CD4-positive, alpha-beta T cell treated with Interleukin-4 for 4 hours (primary cell): ENCODE measurements around the gene PACS2.

Source experiments
- DNase-seq: peaks from one replicate; pipeline ENCODE4 v3.0.0-alpha.2; 2020

PACS2 gene

DNA sequence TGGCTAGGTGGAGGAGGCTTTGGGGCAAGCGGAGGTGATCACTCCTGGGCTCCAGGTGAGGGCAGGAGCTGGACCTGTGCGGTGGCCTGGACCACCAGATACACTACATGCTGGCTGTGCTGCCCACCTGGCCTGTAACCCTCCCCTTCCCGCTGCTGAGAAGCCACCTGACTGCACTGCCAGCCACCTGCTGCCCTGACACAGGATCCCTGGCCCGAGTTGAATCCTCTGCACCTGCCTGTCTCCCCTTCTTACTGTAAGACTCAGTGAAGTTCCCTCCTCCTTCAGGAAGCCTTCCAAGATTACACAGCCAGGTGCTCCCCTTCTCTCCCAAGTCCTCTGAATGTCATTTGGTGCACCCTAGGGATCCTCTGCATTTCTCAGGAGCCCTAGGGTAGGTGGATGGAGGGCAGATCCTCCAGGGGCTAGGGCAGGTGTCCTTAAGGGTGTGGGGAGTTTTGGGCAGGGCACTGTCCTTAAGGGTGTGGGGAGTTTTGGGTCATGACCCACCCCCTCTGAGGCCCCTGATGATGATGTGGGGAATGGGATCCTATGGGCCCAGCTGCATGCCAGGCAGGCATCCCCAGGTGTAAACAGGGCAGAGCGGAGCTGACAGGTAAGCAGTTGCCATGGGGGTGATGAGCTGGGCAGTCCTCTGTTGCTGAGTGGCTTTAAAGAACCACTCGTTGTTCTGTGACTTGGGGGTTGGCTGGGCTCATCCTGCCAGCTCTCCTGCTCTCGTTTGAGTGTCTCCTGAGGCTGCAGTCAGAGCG is 98.4 kb downstream of the PACS2 start:
- no peak for DNase-seq

DNA sequence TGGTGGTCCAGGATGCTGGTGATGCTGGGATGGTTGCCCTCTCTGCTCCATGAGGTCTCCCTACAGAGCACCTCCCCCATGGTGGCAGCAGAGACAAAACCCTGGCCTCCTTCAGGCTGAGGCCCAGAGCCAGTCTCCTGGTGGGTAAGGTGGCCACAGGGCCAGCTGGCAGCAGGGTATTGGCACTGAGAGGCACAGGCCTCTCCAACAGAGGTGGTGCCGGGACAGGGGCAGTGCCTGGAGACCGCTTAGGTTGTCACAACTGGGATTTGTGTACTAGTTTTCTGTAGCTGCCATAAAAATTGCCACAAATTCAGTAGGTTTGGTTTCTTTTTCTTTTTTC is 99.0 kb downstream of the PACS2 start:
- DNase-seq, result no peak

DNA sequence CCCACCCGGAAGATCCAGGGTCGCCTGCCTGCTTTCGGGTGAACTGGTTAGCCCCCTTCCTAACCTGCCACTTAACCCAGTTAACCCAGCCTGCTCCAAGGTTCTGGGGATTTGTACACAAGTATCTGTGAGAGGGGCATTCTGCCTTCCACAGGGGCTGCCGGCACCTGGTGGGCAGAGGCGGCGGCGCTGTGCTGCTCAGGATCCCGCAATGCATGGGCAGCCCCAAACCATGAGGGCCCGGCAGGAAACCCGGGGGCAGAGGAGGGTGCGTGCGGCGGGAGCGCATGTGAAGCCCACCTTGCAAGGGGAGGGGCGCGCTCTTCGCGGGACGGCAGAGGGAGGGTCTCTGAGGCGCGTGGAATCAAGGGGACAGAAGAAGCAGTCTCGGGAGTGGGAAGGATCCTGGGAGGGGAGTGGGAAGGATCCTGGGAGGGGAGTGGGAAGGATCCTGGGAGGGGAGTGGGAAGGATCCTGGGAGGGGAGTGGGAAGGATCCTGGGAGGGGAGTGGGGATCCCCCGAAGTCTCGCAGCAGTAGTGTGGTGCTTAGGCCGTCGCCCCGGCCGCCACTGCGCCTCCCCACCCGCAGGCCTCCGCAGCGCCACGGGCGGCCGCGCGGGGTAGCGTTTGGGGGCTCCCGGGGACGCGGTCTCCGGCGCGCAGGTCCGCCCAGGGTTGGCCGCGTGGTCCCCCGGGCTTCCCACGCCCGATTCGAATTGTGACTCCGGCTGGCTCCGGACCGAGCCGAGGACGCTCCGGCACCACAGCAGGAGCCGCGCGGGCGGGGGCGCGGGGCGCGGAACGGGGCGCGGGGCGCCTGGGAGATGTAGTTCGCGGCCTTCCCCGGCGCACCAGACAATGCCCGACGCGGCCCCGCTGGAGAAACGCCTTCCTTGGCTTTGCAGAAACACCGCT is 100.2 kb downstream of the PACS2 start:
- peak; percentile 37 for DNase-seq

DNA sequence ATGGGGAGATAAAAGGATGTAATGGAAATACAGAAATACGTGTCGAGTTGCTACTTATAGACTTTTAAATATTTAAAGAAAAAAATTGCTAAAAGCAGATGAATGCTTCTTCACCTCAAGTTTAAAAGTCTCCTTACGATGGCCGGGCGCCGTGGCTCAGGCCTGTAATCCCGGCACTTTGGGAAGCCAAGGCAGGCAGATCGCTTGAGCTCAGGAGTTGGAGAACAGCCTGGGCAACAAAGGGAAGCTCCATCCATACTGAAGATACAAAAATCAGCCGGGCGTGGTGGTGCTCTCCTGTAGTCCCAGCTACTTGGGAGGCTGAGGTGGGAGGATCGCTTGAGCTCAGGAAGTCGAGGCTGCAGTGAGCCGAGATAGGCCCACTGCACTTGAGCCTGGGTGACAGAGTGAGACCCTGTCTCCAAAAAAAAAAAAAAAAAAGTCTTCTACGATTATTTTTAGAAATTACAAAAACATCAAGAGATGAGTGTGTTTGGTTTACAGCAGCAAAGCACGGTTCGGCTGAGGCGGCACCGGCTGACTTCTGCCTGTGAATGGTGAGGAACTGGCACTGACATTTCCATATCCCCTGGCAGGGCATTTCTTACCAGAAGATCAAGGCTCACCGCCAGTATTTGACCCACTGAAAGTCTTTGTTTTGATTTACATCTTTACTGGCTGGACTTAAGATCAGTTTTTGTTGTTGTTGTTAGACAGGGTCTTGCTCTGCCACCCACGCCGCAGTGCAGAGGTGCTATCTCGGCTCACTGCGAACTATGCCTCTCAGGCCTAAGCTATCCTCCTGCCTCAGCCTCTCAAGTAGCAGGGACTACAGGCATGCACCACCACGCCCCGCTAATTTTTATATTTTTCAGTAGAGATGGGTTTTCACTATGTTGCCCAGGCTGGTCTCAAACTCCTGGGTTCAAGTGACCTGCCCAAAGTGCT is 101.2 kb downstream of the PACS2 start:
- no peak for DNase-seq

DNA sequence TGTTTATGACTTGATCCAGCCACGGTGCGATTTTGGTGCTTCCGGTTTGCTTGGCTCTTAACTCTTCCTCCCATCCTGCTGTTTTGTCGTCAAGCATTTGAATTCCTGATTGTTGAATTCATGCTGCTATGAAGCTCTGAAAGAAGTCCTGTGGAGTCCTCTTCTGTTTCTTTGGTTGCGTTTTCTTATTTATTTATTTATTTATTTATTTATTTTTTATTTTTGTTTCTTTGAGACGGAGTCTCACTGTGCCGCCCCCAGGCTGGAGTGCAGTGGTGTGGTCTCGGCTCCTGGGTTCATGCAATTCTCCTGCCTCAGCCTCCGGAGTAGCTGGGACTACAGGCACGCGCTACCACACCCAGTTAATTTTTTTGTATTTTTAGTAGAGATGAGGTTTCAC is 102.1 kb downstream of the PACS2 start:
- no peak for DNase-seq

DNA sequence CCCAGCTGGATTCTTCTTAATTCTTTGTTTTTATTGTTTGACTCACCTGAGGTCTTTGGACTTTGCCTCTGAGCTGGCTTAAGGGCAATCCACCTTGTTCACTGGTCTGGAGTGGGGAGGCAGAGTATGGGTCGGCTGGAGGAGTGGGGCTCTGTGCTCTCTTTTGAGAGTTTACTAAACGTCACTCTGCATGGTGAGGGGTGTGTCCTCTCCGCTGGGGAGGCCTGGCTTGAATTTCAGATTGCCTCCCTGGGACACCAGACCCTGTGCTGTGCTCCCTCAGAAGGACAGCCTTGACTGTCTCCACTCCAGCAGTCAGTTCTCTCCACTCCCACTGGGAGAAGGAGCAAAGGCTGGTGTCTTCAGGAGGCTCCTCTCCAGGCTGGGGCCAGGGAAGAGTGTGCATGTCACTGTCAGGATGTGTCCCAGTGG is 103.2 kb downstream of the PACS2 start:
- no peak for DNase-seq

DNA sequence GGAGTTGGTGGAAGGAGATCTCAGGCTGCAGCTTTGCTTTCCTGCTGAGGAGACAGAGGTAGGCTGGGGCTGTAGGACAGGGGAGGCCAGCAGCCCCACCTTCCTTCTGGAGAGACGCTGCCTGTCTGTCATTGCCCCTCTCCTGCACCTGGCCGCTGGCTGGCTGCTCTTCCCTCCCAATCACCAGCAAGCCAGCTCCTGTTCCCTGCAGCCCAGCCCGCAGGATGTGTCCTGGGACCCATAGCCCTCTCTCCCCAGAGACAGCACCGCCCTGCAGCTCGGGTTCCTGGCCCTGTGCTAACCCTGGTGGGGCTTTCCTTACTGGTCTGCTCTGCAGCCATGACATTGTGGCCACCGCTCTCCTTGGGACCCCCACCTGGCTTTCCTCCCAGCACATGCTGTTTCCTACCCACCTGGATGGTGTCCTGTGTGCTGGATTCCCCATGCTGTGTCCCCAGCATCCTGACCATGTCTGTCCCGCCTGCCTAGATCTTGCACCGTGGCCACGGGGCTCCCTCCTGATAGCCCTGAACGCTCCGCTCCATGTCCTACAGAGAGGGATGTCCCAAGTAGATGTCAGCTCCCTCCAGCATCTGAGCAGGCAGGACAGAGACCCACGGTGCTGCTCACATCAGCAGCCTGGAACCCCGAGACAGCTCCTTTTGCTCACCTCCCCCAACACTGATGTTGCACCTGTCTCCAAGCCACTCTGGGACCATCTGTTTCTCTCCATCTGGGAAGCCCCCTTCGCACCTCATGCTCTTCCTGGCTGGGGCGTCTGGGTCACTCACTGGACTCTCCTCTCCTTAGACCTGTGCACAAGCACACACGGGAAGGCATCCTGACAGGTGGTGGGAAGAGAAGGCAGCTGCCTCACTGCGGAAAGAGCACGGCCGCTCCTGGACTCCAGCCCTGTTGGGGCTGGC is 104.0 kb downstream of the PACS2 start:
- no peak for DNase-seq

DNA sequence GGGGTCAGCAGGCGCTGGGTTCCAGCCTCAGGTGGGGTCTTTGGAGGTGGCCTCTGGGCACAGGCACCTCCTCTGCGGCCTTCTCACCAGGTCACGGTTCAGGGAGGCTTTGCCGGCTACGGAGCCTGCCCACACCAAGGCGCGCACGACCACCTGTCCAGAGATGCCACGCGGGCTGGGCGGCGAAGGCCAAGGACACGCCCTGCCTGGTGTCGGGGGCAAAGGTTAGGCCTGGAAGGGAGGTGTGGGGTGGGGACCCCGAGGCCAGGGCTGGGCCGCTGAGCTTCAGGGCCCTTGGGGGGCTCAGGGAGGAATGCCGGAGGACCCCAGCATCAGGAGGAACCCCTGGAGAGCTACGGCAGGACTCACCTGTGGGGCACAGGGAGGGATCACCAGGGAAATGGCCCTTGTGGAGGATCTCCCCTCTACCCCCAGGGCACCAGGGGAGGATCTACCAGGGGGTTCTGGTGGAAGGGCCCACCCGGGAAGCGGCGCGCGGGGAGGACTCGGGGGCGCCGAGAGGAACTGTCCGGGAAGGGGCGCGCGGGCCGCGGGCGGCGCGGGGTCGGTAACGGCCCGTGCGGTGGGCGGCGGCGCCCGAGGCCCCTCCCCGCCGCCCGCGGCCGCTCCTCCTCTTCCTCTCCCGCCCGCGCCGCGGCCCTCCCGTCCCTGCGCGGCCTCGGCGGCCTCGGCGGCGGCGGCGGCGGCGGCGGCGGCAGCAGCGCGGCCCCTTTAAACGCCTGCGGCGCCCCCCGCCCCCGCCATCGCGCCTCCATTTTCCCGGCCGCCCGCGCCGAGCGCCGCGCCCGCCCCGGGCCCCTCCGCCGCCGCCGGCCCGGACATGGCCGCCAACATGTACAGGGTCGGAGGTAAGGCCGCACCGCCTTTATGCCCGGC is 104.9 kb downstream of the PACS2 start, which contains the start of gene MTA1:
Gene MTA1, plus strand, starts transcription at position 633 of the 897 bp plus-strand sequence. Its CDS starts 209 bp downstream, at position 842.
- DNase-seq, result peak; percentile 15

DNA sequence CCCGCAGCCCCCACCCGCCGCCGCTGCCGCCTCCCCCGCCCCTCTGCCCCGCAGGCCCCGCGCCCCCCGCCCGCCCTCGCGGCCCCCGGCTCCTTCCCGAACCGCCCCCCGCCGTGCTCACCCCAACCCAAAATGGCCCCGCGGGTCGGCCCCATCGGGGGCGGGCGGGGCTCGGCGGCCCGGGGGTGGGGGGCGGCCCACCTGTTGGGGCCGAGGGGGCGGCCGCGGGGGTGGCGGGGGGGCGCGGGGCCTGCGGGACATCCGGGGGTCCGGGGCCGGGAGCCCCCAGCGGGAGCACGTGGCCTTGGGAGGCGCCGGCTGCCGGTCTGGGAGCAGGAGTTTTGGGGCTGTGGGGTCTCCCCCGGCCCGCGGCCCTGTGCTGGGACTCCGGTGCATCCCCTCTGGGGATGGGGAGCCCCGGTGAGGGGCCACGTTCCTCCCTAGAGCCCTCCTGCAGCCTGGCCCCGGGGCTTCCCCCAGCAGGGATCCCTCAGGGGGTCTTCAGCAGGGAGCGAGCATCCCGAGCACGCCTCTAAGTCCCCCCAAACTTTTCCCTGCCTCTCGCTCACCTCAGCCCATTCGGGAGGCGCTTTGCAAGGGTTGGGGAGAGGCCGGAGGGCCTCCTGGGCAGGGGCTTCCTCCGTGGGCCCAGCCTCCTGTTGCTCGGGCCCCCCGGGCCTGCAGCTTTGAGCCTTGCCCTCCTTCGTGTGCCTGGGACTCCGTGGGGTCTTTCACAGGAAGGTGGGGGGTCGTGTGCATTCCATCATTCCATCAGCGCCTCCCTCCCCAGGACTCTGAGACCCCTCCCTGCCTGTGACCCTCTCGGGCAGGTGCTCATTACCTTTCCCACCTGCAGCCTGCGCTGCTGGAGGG is 105.8 kb downstream of the PACS2 start:
- no peak for DNase-seq

DNA sequence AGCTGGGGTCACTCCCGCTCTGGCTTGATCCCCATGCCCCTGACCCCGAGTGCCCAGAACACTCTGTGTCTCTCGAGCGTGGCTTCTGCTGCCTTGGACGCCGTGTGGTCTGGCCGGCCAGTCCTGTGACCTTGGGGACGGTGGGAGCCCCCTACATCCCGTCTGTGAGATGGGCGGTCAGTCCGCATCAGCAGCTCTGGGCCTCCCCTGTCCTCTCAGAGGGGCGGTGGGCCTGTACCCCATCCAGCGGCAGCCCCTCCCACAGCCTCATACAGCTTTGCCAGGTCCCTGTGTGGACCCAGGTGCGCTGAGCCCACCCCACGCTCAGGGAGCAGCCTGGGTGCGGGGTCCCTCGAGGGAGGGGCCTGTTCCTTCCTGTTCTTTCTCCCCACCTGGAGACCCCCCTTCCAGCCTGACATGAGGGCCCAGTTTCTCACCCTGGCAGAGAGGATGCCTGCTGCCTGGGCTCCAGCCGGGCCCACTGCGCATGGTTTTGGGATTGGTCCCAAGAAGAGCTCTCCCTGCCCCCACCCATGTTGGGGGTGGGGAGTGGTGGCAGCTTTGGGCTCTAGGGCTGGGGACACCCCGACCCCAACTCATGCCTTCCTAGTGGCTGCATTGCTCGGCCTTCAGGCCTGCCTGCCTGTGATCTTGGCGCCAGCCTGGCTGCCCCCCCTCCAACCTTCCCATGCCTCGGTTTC is 106.6 kb downstream of the PACS2 start:
- DNase-seq, result no peak

DNA sequence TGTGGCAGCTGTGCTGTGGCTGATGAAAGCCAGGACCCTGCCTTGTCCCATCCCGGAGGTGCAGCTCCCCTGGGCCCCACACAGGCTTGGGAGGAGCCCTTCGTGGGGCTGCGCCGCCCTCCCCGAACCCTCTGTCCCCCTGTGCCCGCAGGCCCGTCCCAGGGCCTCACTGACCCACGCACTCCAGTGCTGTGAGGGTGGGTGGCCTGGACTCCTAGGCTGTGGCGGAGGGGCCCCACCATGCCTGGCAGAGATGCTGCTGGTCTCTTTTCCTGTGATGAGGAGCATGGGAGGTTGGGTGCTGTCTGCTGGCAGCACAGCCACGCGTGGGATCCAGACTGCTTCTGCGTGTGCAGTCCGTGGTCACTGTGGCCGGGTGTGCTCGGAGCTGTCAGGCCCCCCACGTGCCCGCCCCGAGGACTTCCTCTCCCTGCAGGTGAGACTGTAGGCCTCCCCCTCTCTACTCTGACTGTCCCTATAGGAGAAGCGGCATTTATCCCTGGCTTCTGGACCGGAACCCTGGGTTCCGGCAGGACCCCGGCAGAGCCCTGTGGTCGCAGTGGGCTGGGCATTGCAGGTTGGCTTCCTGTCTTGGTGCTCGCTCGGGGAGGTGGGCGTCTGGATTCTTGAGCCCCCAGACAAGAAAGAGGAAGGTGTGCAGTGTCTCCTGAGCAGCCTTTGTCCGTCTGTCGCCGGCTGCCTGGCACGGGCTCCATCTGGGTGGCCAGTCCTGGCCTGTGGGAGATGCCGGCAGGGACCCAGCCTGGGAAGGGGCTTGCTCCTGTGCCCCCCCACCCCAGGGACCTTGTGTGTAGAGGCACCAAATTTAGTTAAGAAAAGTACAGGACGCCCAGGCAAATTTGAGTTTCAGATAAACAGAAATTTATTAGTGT is 107.4 kb downstream of the PACS2 start:
- DNase-seq, result no peak

DNA sequence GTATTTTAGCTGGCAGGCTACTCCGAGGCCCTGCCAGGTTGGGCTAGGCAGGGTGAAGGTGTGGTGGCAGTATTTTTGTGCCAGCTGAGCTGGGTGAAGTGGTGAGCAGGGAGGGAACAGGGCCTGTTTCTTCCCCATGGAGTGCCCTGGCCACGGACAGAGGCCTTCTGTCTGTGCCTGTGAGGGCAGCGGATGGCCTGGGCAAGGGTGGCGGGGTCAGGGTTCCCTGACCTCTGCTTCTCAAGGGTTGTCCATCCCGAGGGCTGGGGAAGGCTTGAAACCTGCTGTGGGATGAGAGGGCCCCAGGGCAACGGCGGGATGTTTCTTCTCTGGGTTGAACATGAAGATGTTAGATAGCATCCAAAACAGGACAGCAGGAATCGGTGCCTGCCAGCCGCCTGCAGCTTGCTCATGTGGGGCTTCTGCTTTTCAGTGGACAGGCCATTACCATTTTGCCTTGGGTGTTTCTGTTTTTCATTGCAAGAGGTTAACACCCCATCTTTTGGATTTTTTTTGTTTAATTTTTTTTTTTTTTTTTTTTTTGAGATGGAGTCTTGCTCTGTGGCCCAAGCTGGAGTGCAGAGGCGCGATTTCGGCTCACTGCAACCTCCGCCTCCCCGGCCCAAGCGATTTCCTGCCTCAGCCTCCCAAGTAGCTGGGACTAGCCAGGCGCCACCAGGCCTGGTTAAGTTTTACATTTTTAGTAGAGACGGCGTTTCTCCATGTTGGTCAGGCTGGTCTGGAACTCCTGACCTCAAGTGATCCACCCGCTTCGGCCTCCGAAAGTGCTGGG is 108.3 kb downstream of the PACS2 start:
- no peak for DNase-seq

DNA sequence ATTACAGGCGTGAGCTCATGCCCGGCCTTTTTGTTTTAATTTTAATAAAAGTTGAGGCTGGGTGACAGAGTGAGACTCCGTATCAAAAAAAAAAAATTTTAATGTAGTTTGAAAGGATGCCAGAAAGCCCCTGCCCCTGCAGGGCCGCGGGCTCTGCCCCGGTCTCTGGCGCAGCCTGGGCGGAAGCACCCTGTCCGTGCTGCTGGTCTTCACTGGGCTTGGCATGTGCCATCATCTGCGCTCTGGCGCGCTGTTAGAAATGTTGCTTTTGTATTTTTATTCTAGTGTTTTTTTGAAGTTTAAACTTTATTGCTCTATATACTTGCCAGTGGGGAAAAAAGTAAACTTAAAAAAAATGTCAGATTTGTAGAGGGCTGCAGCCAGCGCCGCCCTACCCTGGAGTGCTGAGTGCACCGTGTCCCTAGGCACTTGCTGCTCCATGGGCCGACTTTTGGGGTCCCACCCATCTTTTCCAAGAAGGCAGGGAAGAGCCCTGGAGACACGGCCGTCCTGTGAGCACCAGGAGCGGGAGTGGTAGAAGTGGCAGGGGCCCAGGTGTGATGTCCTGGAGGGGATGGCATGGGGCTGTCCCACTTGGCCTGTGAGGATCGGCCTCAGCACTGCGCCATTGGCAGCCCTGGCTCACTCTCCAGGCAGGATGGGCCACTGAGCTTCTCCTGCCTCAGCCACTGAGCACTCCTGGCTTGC is 109.1 kb downstream of the PACS2 start:
- DNase-seq, result no peak

DNA sequence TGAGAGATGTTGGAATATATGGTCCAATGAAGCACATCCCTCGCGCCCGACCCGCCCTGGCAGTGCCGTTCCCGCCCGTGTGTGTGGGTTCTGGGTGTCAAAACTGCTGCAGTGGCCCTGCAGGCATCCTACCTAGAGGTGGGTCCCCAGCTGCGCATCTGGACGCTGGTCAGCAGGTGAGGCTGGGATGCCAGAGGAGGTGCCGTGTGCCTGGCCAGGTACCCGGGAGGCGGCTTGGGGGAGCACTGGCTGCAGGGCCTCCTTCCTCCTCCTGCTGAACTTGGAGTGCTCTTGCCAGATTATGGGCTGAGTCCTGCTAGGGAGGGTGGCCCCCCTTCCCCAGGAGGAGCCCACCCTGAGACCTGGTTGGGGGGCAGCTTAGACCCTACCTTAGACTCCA is 110.3 kb downstream of the PACS2 start:
- no peak for DNase-seq

DNA sequence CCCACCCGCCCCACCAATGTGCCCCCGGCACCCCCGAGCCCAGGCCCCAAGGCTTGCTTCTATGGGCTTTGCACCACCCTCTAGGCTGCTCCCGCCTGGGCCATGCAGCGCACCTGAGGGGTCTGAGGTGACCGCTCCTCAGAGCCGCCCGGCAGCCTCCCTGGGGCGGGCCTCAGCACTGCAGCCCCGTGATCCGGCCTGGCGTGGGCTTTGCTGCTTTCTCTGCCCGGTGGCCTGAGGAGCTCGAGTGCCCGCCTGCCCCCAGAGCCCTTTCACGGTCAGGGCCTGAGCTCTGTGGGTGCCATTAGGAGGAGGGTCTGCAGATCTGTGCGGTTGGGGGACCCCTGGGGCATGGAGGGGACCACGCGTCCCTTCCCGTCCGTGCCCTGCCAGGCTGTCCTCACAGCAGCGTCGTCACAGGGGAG is 111.3 kb downstream of the PACS2 start:
- DNase-seq, result no peak

DNA sequence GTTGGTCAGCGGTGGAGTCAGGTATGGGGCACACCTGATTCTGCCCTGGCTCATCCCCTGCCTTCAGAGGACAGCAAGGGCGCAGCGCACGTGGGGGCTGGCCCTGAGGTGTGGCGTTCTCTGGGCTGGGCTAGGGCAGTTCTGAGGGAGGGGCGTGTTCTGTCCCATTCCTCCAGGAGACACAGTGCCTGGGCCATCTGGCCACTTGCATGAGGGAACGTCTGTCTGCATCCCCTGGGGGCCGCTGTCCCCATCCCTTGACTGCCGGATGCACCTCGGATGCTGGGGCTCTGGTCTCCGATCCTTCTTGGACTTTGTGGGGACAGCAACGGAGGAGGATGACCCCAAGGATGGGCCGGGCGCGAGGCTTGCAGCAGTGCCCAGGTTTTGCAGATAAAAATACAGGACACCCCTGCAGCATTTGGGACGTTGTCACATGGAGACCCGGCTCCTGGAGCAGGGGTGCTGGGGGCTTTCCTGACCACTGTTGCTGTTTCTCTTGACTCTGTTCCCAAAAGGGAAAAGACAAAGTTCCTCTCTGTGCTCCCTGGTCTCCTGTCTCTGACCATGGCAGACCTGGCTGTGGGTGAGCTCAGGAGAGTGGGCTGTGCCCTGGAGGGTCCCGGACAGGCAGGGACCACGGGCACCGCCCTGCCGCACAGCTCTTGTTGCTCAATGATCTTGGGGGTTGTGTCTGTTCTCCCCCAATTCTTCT is 112.0 kb downstream of the PACS2 start:
- no peak for DNase-seq
